GM10266 (cell line): ENCODE data around the gene ERC2.
"Not testable (repeated sequence)": the region's sequence is repeated elsewhere in the genome, so short reads cannot be mapped to it uniquely, and the experiment has no call there.

Source experiments
- DNase-seq: peaks from one replicate; pipeline ENCODE4 v3.0.0; 2012; ENCODE audit errors: extremely low spot score
- TF ChIP-seq, protein P1 (sequence below): IDR thresholded peaks from 2 replicates; pipeline ENCODE4 v1.5.1; 2012; ENCODE audit warnings: mild to moderate bottlenecking, low read depth; ENCODE audit not compliant: control insufficient read depth, insufficient read depth; ENCODE audit errors: missing control alignments

ERC2 gene

DNA sequence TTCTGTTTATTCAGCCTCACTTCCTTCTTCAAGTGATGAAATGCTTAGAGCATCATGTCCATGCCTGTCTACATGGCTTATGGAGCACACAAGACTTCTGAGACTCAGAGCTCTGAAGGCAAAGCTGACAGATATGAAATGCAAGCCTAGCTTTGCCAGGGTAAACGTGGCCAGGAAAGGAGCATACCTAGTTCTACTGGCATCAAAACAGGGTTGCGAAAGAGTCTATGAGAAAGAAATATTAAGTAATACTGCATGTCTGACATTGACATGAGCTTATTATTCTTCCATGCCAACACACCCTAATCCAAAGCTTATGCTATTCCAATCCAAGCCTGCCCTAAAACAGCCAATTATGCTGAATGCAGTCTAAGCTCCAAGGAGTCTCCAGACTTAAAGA, 391.5 kb downstream of the ERC2 start:
- TF ChIP-seq, protein P1, sequence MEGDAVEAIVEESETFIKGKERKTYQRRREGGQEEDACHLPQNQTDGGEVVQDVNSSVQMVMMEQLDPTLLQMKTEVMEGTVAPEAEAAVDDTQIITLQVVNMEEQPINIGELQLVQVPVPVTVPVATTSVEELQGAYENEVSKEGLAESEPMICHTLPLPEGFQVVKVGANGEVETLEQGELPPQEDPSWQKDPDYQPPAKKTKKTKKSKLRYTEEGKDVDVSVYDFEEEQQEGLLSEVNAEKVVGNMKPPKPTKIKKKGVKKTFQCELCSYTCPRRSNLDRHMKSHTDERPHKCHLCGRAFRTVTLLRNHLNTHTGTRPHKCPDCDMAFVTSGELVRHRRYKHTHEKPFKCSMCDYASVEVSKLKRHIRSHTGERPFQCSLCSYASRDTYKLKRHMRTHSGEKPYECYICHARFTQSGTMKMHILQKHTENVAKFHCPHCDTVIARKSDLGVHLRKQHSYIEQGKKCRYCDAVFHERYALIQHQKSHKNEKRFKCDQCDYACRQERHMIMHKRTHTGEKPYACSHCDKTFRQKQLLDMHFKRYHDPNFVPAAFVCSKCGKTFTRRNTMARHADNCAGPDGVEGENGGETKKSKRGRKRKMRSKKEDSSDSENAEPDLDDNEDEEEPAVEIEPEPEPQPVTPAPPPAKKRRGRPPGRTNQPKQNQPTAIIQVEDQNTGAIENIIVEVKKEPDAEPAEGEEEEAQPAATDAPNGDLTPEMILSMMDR, result no peak
- no peak for DNase-seq

DNA sequence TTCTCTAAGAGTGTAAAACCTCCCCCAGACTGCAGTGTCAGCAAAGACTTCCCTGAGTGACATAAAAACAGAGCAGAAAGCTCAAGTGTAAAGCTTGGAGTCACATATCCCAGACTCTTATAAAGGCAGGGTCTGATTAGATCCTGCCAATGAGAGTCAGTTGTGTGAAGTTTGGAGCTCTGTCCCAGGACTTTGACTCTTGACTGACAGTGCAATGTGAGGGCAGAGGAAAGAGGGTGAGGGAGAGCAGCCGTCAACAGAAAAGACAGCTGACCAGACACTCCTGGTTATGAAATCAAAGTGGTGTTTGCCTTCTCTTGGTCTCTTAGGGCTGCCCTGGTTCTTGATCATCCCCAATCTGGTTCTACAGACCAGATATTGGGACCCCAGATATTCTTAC, 393.2 kb downstream of the ERC2 start:
- DNase-seq, result no peak
- TF ChIP-seq, protein P1, result no peak

DNA sequence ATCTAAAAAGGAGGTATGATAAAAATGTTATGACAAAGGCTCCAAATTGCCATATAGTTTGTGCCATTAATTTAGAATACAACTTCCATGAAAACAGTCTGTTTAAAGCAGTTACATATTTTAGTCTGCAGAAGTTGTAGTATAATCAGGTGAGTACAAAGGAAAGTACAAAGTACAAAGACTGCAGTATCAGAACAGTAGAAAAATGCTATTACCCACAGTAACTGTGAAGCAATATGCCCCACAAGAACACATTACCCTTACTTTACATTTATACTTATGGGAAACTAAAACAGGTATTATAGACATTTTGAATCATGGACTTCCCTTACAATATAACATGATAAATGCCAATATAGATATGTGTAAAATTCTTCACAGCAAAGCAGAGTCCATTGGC, 398.5 kb downstream of the ERC2 start:
- TF ChIP-seq, protein P1, result no peak
- no peak for DNase-seq

DNA sequence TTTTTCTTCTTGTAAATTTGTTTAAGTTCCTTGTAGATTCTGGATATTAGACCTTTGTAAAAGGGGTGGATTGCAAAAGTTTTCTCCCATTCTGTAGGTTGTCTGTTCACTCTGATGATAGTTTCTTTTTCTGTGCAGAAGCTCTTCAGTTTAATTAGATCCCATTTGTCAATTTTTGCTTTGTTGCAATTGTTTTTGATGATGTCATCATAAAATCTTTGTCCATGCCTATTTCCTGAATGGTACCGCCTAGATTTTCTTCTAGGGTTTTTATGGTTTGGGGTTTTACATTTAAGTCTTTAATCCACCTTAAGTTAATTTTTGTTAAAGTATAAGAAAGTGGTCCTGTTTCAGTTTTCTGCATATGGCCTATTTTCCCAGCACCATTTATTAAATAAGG, 401.9 kb downstream of the ERC2 start:
- not testable (repeated sequence) for DNase-seq

DNA sequence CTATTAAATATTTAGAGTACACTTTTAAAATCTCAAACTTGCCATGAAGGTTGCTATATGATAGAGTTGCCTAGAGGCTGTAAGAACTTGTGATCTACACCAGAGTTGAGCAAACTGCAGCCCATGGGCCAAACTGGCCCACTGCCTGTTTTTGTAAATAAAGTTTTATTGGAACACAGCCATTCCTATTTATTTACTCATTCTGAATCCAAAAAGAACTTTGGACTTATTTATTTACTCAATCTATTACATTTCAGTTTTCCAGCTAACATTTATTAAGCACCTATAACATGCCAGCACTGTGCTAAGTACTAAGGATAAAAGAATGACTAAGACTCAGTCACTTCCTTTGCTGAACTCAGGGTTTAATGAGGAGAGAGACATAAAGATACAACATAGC, 403.6 kb downstream of the ERC2 start:
- TF ChIP-seq, protein P1, result no peak
- DNase-seq, result no peak

DNA sequence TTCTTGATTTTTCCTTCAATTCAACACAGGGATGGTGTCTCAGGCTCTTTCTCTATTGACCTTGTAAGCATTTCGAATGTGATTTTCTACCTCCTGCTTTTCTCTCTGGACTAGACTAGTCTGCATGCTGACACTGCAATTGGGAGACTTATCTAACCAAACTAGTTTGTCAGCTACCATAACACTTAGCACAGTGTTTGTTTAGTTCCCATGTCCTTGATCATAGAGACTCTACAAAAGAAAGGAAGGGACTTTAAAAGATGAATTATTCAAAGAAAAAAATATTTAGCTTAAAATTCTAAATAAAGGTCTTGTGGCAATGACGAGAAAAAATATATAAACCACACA, 407.0 kb downstream of the ERC2 start:
- DNase-seq, result no peak
- TF ChIP-seq, protein P1, result no peak

DNA sequence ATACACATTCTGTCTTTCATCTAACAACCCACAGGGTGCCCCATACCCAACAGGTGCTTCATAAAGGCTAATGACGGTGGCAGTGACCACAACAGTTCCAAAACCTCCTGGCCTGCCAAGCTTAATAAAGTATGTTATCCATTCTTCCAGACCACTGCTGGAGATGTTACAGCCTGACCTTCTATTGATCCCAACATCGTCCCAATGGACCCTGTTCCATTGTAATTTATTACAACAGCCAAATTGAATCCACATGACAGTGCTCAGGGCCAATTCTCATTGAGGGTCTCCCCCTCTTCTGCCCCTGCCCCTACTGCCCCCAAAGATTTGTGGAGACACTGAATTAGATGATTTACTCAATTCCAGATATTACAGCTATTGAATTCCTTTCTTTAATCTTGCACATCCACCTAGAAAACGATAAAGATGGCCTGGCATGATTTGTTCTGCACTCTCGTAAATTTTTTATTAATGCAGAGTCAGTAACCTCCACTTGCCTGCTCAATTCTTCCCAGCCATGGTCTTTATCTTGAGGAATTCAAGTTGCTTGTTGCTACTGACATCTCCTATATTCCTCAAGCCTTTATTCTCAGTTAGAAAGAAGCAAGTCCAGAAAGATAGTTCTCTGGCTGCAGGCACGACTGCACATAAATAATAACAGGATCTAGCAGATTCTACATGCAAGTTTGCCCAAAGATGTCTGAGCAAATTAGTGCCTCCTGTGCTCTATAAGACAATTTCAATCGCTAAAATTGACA, 407.6 kb downstream of the ERC2 start:
- no peak for DNase-seq
- TF ChIP-seq, protein P1, result no peak

DNA sequence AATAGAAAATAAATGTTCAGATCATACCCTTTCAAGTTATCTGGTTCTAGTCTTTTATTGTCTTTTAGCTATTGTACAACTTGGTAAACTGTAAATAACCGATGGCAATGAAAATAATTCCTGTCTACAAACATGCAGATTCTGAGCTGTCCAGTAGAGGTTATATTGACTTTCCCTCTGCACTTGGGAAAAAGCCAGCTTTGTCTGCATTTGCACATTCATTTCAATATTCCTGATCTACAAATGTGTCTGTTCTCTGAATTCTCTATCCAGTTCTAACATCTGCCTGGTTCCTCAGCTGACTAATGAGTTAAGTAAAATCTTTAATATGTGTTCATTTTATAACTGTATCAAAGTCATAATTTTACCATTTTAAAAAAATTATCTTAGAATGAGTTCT, 408.5 kb downstream of the ERC2 start:
- TF ChIP-seq, protein P1, result no peak
- DNase-seq, result no peak
